ENCODE measurements around the gene HPCAL1. TPM values are rescaled to one million over a fixed set of nuclear protein-coding genes. Genes with fewer than 3 reads are reported as not detected.

The HPCAL1 gene
- total and polyA plus RNA-seq, 2 donors (not counting 3 experiments of a cell fraction or from before 2014, with no cell fraction given) = 56.5 to 77.4 TPM

DNA sequence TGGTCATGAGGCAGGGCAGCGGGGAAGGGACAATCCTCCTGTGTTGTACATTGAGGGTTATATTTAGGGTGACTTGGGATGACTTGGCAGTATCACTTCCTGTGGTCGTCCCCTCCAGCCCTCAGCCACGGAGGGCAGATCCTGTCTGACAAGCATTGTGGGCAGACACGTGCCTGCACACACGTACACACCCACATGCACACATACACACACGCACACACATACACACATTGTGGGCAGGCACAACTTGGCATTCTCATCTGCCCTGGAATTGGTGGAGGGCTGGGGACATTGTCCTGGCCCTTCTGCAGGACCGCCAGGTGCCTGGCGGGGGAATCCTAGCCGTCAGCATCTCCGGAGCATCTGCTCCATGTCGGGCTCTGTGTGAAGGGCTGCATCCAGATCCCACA is 97.9 kb downstream of the HPCAL1 start:
- peak; percentile 68 for FAIRE-seq

More for the DNA sequence above, 97.9 kb downstream of the HPCAL1 start:
- peak overlapping the region; percentile 72 for H3K27ac ChIP-seq (ENCODE audit: insufficient read depth, low read depth, low read length)
- no peak overlapping the region for H3K9ac ChIP-seq (replicated peaks; ENCODE audit: extremely low read depth, insufficient read depth, low read length)
- intact Hi-C loops (cut with micrococcal nuclease) = no loop called here
- no peak for DNase-seq (ENCODE audit: low read depth, low spot score)
- dilution Hi-C loops (cut with MboI; ENCODE audit: extremely low pct_ligation_motif_present, low sequenced_read_pairs) = no loop called here
- H3K4me1 ChIP-seq (ENCODE audit: control insufficient read depth, extremely low read depth, insufficient read depth, low read length) = peaks cover 52% of the 10 kb centered on the region
- CTCF ChIA-PET = no interaction called here
- no peak overlapping the region for H3K4me2 ChIP-seq (ENCODE audit: insufficient read depth, low read length)
- H2AFZ ChIP-seq (ENCODE audit: low read depth, low read length) = no peak overlapping the region
- no peak overlapping the region for H3K4me3 ChIP-seq (replicated peaks in 1 of 3; ENCODE audit: insufficient read depth in 1 of 3, low read depth in 1 of 3, low read length in 3 of 3)
- H3K9me3 ChIP-seq (replicated peaks; ENCODE audit: control insufficient read depth, insufficient read depth, low read length) = no peaks in the 10 kb centered on the region
- no TSS peak for BruUV-seq (replicated peaks)
- POLR2A ChIA-PET = no interaction called here
- no peaks in the 10 kb centered on the region for H3K9me1 ChIP-seq (replicated peaks; ENCODE audit: control insufficient read depth, extremely low read depth, insufficient read depth, low read length)
- no peaks in the 10 kb centered on the region for H4K20me1 ChIP-seq (replicated peaks; ENCODE audit: control insufficient read depth, extremely low read depth, insufficient read depth, low read length)
- TF ChIP-seq FOS (IDR thresholded peaks at IDR 0.05; ENCODE audit: borderline replicate concordance, insufficient read depth, low read length) (no peak), MYC (IDR thresholded peaks at IDR 0.05; ENCODE audit: low read depth, low read length) (peak; percentile 60), CTCF (IDR thresholded peaks at IDR 0.05; ENCODE audit: extremely low read depth in 1 of 2, insufficient read depth in 1 of 2, low read depth in 1 of 2, low read length in 2 of 2) (no peak), GATA2 (IDR thresholded peaks at IDR 0.05; ENCODE audit: insufficient read depth, insufficient read length, low read depth, low read length) (peak; percentile 62), EZH2 (IDR thresholded peaks at IDR 0.05; ENCODE audit: borderline replicate concordance, low read depth, low read length, severe bottlenecking) (no peak), POLR2A (IDR thresholded peaks at IDR 0.05; ENCODE audit: low read depth, low read length) (no peak), POLR2AphosphoS5 (IDR thresholded peaks at IDR 0.05; ENCODE audit: insufficient read depth, low read depth, low read length) (peak; percentile 51), JUN (IDR thresholded peaks at IDR 0.05; ENCODE audit: borderline replicate concordance, insufficient read depth, insufficient read length, low read depth) (no peak)
- TF ChIP-seq, protein P1, sequence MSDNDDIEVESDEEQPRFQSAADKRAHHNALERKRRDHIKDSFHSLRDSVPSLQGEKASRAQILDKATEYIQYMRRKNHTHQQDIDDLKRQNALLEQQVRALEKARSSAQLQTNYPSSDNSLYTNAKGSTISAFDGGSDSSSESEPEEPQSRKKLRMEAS (IDR thresholded peaks at IDR 0.05; ENCODE audit: insufficient read depth, insufficient read length) = peak; percentile 39
- peaks cover 0 to 3% of the 10 kb centered on the region in 2 experiments for H3K36me3 ChIP-seq (ENCODE audit: control insufficient read depth in 2 of 2, extremely low read depth in 1 of 2, insufficient read depth in 2 of 2, low read length in 2 of 2)
- peaks cover 1% of the 10 kb centered on the region for H3K79me2 ChIP-seq (ENCODE audit: control insufficient read depth, insufficient read depth, low read length)
- H3K27me3 ChIP-seq (ENCODE audit: control insufficient read depth in 2 of 2, insufficient read depth in 2 of 2, low read length in 2 of 2) = no peaks in the 10 kb centered on the region

Data from endothelial cell of umbilical vein (primary cell).